Measurements from ENCODE around the gene SCYL1.

The SCYL1 gene

DNA sequence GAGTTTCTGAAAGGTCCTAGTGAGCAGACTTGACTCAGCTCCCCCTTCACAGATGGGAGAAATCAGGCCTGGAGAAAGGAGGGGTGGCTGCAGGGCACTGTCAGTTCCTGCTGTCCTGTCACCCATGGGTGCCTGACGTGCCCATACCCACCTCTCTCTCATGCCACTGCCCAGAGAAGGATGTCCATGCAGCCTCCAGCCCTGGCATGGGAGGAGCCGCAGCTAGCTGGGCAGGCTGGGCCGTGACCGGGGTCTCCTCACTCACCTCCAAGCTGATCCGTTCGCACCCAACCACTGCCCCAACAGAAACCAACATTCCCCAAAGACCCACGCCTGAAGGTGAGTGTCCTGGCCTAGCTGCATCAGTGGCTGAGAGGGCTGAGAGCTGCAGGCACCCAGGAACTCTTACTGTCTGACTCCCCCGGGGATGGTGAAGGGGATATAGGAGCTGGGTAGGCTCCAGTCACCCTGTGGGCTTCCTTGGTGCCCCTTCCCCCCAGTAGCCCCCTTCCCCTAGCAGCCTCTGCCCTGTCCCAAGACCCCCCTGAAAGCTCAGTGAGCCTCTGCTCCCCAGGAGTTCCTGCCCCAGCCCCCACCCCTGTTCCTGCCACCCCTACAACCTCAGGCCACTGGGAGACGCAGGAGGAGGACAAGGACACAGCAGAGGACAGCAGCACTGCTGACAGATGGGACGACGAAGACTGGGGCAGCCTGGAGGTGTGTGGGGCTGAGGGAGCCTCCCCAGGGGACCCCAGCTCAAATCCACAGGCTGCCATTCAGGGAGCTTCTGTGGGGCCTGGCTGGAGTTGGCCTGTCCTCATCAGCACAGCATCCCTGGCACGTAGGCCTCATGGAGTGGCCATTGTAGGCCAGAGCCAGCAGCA is 11.8 kb downstream of the SCYL1 start:
- DNase-seq (ENCODE audit: low read depth in 2 of 2), result no peak

DNA sequence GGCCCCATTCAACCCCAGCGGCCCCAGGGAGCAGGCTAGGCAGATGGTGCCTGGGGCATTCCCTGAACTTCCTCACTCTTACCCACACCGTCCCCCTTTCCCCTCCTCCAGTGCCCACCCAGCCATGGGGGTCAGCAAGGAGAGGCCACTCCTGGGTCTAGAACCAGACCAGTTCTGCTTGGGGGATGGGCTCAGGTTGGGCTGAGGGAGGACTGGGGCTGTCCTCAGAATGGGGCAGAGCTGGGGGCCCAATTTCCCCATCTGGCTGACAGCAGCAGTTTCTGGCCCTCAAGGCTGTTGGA is 12.4 kb downstream of the SCYL1 start:
- DNase-seq (ENCODE audit: low read depth in 2 of 2), result no peak

DNA sequence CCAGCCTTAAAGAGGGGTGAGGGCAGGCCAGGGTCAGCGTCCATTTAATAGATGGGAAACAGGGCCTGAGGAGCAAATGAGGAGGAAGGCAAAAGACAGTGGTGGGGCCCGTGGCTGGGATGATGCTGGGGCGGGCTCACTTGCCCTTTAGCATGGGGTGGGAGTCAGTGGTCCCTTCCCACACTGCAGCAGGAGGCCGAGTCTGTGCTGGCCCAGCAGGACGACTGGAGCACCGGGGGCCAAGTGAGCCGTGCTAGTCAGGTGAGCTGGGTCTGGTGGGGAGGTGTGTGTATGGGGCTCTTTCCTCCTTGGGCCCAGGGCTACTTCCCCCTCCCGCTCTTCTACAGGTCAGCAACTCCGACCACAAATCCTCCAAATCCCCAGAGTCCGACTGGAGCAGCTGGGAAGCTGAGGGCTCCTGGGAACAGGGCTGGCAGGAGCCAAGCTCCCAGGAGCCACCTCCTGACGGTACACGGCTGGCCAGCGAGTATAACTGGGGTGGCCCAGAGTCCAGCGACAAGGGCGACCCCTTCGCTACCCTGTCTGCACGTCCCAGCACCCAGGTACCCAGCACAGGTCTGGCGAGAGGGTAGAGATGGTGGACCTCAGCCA is 12.8 kb downstream of the SCYL1 start:
- no peak for DNase-seq (ENCODE audit: low read depth in 2 of 2)

DNA sequence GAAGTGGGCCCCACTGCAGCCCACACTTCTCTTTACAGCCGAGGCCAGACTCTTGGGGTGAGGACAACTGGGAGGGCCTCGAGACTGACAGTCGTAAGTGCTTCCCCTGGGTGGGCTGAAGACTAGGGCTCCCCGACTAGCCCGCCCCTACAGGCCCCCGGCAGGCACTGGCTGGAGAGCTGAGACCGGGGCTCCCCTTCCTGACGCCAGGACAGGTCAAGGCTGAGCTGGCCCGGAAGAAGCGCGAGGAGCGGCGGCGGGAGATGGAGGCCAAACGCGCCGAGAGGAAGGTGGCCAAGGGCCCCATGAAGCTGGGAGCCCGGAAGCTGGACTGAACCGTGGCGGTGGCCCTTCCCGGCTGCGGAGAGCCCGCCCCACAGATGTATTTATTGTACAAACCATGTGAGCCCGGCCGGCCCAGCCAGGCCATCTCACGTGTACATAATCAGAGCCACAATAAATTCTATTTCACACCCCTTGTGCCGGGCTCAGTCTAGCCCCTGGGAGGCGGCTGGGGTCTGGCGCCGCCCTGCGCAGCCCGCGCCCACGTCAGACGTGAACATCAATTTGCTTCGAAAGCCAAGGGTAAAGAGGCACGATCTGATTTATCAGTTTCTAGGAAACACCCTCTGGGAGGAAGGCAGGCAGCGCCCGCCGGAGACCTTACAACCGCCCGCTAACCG is 13.5 kb downstream of the SCYL1 start:
- DNase-seq (ENCODE audit: low read depth in 2 of 2), result no peak

DNA sequence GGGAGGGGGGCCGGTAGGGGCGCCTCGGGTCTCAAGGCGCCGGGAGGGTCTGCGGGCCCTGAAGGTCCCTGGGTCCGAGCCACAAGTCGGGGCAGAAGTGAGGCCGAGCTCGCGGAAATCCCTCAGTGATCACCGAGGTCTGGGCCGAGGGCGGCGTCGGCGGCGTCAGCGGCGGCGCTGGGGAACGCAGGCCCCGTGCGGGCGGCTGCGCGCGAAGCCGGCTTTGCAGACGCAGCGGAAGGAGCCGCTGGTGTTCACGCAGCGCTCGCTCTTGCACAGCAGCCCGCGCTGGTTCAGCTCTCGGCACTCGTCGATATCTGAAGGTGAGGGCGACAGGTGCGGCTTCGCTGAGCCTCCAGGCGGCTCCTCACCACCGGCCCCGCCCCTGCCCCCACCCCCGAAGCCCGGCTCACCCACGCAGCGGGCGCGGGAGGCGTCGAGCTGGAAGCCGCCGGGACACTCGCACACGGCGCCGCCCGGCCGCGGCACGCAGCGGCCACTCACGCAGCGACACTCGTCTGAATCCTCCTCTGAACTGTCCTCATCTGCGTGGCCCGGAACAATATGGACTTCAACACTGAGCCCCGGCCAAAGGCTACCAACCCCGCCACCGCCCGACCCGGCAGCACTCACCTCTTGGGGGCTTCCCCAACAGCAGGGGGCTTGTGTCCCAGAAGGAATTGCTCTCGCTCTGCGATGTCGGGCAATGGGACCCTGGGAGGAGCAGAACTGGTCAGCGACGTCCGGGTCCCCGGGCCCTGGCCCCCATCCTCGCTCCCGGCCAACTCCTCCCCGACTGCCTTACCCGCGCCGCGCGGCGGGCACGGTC is 14.2 kb downstream of the SCYL1 start:
- DNase-seq (ENCODE audit: low read depth in 2 of 2), result no peak

DNA sequence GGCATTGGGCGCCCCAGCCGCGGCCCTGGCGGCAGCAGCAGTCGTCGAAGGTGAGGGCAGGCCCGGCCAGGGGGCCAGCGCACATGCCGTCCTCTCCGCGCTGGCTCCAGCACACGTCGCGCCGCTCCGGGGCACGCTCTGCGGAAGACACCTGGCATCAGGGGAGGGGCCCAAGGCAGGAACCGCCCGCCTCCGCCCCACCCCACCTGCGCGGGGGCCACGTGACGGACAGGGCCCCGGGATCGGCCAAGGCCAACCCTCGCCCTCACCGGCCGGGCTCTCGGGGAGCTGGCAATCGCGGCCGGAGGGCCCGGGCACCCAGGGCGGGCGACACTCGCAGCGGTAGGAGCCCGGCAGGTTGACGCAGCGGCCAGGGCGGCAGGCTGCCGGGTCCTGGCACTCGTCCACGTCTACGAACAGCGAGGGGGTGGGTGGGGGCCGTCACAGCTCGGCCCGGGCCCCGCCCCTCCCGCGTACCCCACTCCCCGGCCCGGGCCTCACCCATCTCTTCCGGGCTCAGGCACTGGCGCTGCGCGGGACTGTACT is 14.9 kb downstream of the SCYL1 start:
- no peak for DNase-seq (ENCODE audit: low read depth in 2 of 2)

DNA sequence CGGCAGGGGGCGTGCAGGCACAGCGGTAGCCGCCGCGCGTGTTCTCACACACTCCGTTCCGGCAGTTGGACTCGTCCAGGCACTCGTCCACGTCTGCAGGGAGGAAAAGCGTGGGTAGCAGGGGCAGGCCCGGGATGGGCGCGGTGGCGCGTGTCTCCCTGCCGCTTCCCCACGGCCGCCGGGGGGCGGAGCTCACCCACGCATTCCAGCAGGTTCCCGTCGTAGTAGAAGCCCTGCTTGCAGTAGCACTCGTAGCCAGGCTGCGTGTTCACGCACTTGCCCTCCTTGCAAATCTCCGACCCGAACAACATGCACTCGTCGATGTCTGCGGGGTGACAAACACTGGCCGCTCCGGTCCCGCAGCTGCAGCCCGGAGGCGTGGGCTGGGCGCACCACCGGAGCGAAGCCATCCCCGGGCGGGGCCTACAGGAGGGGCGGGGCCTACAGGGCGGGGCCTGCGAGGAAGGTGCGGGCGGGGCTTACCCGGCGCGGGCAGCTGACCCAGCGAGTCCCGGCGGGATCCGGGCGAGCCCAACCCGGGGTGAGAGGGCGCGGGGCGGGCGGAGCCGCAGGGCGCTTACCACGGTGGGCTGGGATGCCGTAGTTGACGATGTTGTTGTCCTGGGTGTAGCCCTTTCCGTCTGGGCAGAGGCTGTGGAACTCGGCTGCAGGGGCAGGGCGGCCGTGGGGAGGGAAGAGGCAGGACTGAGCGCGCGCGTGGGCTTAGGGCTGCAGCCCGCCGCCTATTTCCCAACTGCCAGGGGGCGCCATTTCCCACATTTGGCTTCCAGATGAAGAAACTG is 15.6 kb downstream of the SCYL1 start:
- DNase-seq (ENCODE audit: low read depth in 2 of 2), result peak; percentile 66 to 76

DNA sequence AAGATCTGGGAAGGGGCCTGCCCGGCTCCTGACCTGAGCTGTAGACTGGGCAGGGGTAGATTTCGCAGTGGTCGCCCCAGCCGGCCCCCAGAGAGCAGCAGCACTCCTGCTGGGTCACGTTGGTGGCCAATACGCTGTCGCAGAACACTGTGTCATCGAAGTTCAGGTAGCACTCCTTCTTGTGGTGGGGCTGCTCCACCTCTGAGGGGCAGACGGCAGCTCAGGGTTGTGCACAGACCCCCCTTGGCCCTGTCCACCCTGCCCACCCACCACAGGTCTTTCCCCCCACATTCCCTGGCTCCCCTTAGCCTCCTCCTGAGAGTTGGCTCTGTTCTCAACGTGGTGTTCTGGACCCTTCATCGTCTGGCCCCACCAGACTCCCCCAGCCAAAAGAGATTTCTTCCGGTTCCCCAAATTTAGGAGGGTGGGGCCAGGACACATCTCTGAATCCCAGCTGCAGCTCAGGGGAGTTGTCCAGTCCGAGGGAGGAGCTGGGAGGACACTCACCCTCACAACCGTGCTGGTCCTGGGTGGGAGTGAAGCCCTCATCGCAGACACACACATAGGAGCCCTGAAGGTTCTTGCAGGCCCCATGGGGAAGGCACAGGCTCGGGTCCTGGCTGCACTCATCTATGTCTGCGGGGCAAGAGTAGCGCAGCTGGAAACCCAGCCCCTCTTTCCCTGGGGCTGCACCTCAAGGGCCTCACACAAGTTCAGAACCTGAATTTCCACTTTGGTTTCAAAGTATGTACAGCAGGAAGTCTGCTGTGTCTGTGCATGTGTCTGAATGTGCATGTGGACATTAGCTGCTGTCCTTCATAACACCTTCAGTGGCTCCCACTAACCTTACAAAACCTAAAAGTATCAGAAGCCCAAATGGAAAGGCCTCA is 16.5 kb downstream of the SCYL1 start:
- DNase-seq (ENCODE audit: low read depth in 2 of 2), result no peak

DNA sequence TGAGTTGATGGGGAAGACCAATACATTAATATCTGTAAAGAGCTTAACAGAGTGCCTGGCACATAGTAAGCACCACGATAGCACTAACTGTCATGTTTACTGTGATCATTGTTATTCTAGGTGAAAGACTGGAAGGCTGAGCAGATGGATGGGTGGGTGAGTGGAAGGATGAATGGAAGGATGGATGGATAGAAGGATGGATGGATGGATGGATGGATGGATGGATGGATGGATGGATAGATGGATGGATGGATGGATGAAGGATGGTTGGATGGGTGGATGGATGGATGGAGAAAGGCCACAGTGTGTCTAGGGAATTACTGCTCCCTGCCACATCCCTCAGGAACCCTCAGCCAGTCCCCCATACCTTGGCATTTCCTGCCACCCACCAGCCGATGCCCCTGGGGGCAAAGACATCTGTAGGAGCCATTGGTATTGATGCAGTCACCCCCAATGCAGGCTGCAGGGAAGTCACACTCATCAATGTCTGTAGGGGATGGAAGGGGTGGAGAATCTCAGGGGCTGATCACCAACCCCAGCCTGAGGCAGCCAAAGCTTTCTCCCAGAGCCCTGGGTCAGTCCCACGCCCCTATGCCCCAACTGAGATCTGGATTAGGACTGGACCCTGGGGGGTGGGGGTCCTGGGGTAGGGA is 18.0 kb downstream of the SCYL1 start:
- no peak for DNase-seq (ENCODE audit: low read depth in 2 of 2)

DNA sequence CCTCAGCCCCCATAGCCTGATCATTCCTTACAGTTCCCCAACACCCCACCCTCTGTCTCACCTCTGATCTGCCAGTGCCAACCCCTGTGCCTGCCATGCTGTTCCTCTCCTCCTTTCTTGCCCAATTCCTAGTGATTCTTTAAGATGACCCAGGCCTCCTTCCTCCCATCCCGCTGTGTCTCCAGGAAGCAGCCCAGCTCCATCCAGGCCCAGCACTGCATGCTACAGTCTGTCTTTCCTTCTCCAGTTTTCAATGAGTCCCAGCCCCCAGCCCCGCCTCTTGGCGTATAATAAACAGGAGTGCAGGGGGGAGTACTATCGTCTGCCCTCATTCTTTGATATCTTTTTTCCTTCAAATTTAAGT is 21.0 kb downstream of the SCYL1 start:
- DNase-seq (ENCODE audit: low read depth in 2 of 2), result no peak

DNA sequence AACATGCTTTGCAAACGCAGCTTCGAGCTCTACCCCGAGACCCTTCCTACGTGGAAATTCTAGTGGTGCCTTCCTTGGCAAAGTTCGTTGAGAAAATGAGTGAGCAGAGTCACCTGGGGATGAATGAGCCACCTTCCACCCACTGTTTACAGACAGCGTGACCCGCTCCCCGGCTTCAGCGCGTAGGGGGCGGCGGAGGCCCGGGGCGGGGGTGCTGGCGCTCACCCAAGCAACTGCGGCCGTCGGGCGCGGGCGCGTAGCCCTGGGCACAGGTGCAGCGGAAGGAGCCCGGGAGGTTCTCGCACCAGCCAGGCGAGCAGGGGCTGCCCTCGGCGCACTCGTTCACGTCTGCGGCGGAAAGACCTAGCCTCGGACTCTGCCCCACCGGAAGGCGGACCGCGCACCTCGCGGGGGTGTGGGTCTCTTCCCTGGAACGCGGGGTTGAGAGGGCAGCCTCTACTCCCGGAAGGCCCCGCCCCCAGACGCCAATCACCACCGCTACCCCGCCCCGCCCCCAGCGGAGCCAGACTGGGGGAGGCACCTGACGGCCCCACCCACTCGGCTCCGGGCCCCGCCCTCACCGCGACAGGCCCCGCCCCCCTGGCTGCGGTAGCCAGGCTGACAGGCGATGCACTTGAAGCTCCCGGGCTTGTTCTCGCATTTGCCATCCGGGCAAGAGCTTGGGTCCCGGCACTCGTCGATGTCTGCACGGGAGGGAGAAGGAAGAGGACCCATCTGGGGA is 21.5 kb downstream of the SCYL1 start:
- peak; percentile 99 for DNase-seq (ENCODE audit: low read depth in 2 of 2)

DNA sequence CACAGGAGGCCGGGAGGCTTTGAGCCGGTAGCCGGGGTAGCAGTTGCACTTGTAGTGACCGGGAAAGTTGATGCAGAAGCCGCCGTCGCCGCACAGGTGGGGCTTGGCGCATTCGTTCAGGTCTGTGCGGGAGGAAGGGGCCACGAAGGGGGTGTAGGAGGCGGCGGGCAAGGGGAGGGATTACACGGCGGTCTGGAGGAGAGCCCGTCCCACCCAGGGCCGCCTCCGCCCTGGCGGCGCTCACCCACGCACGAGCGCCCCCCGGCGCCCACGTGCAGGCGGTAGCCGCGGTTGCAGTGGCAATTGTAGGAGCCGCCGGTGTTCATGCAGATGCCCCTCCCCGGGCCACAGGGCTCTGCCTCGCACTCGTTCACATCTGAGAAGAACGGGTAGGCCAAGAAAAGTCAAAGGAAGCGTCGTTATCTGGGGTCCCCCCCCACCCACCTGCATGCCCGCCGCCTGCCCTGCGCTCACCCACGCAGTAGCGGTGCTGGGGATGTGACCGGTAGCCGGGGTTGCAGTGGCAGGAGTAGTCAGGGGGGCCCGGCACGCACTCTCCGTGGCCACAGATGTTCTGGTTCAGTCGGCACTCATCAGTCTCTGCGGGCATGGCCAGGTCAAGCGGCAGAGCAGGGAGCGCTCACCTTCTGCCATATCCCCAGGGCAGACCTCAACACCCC is 22.7 kb downstream of the SCYL1 start:
- no peak for DNase-seq (ENCODE audit: low read depth in 2 of 2)

DNA sequence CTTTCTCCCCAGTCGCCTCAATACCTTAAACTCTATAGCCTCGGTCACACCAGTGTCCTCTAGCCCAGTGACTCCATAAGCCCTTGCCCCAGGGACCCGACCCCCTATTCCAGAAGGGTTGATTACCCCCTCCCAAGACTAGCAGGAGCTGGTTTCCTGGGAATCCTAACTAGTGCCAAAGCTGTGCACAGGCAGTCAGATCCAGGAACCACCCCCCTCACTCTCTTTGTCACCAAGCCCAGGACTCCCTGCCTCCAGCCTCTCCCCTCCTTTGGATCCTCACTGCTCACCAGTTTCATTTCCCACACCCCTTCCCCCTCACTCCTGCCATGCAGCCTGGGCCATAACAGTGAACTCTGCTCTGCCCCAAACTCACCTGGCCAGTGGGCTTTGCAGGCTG is 23.5 kb downstream of the SCYL1 start:
- DNase-seq (ENCODE audit: low read depth in 2 of 2), result no peak

DNA sequence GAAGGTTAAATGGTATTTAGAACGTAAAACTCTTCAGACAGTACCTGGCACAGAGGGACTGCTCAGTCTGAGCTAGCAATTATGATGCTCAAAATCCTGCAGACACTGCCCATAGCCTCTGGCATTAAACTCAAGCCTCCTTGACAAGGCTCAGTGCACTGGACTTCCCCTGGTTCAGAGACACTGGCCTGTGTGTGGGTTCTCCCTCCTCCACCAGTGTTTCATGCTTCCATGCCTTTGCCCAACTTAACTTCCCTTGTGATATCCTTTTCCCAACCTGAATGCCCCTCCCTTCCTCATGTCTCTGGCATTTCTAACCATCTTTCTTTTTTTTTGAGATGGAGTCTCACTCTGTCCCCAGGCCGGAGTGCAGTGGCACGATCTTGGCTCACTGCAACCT is 24.2 kb downstream of the SCYL1 start:
- no peak for DNase-seq (ENCODE audit: low read depth in 2 of 2)

DNA sequence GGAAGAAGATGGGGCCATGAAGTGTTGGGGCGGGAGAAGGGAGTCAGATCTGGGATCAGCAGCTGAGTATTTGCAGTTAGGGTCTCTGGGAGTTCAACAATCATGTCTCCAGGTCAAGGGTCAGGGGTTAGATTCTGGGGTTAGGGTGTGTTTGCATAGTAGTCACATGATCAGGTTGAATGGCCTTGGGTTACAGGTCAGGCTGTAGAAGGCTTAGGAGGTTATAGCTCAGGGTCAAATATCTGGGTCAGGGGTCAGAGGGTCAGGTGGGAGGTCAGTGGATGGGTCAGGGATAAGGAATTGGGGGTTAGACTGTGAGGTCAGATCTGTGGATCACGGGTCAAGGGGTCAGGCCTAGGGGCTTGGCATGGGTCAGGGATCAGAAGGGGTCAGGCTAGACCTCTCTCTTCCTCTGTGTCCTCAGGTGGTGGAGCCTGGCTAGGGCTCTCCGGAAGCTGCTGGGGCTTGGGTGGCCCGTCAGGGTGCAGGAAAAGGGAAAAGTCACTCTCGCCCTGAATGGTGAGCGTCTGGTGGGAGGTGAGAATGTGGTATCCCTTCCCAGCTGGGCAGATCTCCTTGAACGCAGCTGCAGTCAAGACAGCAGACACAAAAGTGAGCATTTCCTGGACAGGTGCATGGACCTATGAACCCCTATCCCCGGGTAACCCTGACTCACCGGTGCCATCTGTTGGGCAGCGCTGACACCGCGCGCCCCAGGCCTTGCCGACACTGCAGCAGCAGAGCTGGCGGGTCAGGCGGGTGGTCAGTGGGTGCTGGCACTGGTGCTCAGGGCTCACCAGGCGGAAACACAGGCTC is 26.9 kb downstream of the SCYL1 start:
- DNase-seq (ENCODE audit: low read depth in 2 of 2), result no peak

DNA sequence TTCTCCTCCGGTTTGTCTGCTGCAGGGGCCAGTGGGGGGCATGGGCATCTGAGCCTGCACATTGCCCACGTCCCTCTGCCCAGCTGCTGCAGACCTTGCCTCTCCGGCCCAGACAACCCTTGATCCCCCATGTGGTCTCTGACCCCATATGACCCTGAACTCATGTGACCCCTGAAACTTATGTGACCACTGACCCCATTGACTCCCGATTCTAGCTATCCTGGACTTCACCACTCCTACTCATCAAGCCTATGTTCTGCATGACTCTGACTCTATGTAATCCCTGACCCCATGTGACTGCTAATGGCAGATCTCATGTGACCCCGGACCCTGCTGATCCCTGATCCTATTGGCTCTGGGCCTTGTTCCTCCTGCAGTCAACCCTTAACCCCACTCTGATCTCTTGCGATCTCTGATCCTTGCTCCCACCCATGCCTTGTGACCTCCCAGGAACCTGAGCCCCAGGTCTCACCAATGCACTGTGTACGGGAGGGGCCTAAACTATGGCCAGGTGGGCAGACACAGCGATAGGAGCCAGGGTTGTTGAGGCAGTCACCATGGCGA is 27.6 kb downstream of the SCYL1 start:
- DNase-seq (ENCODE audit: low read depth in 2 of 2), result no peak

Measured in stimulated activated CD8-positive, alpha-beta memory T cell treated with anti-CD3 and anti-CD28 coated beads, Interleukin-7, amount 100 ng/mL, for 1 hour (primary cell).